Activated CD4-positive, alpha-beta T cell treated with anti-CD3 and anti-CD28 coated beads, Interleukin-2, Interleukin-6, amounts not matched to agents 100 ng/mL and 50 ng/mL, durations not matched to agents 16 hours and 8 hours (primary cell): ENCODE data around the gene CYP24A1.

Source experiments
- DNase-seq: peaks from one replicate; pipeline ENCODE4 v3.0.0-alpha.2; 2020

Gene CYP24A1

DNA sequence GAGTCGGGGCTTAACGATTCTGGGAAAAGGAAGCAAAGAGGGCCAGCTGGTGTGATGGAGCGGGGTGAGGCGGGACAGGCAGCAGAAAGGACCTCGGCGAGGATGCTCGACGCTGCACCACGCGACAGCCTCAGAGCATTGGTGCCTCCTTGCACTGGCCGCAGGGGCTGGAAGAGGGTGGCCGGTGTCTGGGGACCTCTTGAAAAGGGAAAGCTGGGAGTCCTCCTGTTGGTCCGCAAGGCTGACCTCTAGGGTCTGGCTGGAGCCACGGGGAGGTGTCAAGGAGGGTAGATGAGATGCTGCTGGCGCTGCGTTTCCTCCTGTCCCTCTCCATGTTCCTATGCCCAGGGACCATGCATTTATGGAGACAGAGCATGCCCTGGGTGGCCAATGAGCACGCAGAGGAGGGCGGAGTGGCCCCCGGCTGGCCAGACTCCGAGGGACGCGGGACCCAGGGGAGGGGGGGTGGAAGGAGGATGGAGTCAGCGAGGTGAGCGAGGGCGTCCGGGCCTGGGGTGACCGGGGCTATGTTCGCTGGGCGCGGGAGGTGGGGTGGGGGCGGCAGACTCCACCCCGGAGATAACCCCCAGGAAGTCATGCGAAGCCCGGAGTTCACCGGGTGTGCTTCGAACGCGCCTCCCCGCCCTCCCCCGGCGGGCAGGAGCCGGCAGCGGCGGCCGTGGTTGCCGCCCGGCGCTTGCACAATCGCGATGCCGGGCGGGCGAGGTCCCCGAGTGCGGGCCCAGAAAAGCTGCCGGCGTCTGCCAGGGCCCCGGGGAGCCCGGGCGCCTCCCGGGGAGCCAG, at the start of gene CYP24A1:
Gene CYP24A1 (minus strand): TSS at position 334 of the 804 bp plus-strand sequence. CDS start 407 bp downstream, outside the sequence.
- peak; percentile 12 for DNase-seq

DNA sequence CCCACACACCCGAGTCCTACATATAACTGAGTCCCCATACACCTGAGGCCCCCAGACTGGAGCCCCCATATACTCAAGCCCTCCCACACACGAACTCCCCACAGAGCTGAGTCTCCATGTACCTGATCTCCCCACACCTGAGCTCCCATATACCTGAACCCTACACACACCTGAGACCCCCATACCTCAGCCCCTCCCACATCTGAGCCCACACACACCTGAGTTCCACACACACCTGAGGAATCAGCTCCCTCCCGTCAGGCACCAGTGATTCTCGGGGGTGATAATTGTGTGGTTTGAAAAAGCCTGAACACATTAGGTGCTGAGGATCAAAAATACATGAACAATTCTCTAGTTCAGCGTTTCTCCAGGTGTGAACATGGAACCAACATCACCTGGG, 49.5 kb upstream of the CYP24A1 start:
- no peak for DNase-seq

DNA sequence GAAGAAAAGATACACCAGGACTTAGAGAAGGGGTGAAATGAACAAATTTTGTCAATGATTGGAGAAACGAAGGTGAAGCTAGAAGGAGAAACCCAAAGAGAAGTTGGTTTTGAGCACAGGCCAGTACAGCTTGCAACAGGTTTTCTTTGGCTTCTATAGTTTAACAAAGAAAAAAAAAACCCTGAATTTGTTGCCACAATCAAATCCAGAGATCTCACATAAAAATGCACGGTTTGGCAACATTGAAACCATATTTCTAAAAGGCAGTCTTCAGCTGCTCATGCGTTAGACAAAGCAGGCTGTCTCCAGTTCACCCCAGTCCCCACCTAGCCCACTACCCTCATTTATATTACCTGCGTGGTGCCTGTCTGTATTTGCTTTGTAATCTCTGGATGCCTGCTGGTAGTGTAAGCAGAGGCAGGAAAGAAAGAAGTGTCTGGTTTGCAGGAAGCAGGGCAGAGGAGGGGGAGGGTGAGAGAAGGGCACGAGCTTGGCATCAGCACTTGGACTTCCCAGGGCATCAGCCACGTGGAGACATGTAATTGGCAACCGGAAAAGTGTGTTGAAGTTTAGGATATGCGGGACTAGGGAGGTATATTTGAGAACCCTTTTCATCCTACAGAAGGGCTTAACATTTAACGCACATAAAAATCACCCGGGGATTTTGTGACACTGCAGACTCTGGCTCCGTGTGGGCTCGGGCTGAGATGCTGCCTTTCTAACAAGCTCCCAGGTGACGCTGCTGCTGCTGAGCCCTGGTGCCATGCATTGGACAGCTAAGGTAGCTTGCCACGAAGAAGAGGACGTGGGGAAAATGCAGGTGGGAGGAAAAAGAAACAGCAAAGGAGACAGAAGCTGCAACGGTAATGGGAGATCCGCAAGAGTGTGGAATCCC, 48.5 kb upstream of the CYP24A1 start:
- DNase-seq: no peak

DNA sequence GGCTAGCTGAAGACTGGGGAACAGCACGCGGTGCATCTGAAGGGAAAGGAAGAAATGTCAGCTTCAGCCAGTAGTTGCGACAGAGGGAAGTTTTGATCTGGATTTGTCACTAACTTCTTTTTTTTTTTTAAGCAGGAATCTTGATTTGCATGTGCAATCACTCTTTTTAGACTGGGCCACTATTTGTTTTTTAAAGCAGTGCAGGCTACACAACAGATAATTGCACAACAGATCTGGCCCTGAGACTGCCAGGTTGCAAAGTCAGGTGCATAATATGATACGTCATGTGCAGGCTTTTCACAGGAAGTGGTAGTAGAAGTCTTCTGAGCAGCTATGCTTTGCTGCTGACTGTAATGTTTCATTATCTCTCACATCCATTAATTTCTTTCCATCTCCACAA, 47.6 kb upstream of the CYP24A1 start:
- peak; percentile 79 for DNase-seq

DNA sequence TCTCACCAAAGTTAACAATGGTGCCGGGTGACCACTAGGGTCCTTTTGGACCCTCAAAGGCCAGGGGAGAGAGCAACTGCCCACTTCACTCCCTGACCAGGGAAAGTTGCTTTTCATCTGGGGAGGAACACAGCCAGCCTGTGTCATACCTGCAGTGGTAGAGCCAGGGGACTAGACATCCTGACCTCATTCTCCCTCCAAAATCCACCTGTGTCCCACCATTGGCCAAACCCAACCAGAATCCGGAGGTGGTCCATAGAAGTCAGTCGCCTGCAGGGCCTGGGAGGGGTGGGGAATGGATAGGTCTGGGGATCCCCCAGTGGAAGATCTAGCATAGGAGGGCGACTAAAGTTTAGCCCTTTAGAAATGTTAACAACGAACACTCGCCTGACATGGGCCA, 46.9 kb upstream of the CYP24A1 start:
- no peak for DNase-seq

DNA sequence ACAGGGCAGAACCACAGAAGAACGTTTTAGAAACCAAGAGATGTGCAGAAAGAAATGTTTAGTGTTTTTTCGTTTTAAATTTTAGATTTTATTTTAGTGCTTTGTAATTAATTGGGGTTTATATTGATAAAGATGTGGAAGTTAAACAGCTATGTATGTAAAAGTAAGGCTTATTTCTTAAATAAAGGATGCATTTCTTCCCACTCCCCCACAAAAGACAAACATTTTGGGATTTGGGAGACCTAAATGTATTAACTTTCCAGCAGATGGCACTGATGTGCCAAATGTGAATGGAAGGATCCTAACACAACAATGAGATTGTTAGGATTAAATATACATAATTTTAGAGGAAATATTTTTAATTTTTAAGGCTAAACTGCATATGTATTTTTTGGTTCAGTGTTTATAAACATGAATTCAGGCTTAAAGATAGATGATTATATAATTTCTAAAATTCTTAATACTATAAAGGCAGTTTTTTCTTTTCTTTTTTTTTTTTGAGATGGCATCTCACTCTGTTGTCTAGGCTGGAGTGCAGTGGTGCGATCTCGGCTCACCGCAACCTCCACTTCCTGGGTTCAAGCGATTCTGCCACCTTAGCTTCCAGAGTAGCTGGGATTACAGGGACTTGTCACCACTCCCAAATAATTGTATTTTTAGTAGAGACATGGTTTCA, 46.1 kb upstream of the CYP24A1 start:
- peak; percentile 31 for DNase-seq

DNA sequence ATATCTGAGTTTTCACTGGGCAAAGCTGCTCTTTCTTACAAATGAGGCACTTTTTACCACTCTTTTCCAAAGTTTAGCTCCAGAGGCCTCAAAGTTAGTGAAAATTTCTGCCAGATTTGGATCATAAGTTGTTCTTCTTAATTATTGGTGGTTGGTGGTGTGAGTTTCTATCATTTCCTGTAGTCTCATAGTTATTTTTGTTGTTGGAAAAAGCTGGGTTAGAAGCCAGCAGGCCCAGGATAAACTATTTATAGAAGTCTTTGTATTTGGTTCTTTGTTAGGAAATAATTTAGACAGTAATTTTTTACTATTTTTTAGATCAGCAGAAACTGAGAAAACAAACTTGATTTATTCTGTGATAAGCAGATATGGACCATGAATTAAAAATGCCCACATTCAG, 44.7 kb upstream of the CYP24A1 start:
- no peak for DNase-seq

DNA sequence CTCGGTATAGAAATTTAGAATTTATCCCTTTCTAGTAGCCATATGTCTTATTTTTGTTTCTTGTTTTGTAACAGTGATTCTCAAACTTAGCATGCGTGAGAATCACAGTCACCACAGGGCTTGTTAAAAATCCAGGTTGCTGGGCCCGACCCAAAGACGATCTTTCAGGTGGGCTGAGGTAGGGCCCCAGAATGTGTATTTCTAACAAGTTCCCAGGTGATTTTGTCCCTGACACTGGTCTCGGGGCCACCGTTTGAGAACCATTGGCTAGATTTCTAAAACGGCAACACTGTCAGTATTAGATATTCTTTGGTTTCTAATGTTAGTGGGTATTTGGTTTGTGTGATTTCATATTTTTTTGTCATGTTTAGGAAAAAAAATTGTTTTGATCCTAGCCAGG, 44.0 kb upstream of the CYP24A1 start:
- no peak for DNase-seq

DNA sequence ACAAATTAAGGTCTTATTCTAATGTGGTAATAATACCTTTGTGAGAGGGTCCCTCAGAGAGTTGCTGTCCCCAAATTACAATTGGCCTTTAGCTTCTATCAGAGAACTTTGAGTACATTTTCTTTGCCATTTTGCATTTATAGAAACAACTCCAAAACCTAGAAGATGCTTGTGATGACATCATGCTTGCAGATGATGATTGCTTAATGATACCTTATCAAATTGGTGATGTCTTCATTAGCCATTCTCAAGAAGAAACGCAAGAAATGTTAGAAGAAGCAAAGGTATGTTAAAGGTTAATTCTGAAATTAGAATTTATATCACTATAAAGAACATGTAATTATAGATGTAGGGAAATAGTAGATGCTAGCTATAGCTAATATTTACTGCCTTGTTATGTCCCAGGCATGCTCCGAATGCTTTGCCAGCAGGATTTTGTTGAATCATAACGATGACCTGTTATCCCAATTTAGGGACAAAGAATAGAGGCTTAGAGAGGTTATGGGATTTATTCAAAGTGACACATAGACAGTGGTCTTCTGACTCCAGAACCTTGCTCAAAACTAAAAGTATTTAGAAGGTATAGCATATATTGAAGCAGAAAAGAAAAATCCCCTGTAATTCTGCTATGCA, 41.5 kb upstream of the CYP24A1 start:
- no peak for DNase-seq

DNA sequence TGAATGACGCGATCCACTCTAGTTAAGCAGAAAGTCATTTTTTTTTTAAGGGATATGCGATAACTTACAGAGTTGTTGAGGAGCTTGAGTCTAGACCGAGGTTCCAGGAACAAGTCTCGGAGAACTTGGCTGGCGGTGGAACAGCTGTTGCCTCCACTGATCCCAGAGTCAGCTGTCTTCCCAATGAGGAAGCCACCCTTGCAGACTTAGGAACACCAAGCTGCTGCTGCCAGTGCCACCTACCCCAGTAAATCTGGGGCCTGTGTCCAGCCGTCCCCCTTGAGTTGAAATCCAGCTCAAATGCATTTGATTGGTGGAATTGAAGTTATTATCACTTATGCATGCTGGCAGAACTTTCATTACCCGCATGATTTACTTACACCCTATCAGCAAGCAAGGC, 40.8 kb upstream of the CYP24A1 start:
- DNase-seq: no peak

DNA sequence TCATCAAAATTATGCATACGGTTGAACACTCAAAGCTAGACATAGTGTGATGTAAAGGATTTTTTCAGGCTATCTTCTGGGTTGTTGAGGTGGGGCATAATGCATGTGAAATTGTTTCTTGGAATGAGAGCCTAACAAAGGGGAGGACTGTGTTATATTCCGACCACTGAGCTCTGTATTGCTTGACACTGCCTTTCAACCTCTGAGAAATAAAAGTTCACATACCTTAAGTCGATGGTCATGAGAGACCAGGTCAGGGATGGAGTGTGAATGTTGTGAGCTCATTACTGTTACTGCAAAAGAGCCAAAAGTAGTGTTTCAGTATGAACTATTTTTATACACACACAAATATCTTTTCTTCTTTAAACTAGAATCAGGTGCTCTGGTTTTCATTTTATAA, 39.1 kb upstream of the CYP24A1 start:
- no peak for DNase-seq

DNA sequence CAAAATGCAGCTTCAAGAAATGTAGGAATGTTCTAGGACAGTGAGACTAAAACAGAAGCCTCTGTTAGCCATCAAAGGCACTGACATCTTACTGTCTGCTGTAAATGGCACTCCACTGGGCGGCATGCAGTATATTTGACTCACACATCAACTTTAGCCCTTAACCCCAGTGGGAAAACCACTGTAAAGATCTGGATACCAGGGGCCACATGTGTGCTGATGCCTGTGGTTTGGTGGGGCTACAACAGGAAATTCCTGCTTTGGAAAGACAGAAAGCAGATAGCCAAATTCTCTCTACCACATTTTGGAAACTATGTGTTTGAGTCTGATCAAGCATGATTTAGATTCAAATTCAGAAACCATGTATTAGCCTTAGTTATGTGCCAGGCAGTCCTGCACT, 38.4 kb upstream of the CYP24A1 start:
- no peak for DNase-seq

DNA sequence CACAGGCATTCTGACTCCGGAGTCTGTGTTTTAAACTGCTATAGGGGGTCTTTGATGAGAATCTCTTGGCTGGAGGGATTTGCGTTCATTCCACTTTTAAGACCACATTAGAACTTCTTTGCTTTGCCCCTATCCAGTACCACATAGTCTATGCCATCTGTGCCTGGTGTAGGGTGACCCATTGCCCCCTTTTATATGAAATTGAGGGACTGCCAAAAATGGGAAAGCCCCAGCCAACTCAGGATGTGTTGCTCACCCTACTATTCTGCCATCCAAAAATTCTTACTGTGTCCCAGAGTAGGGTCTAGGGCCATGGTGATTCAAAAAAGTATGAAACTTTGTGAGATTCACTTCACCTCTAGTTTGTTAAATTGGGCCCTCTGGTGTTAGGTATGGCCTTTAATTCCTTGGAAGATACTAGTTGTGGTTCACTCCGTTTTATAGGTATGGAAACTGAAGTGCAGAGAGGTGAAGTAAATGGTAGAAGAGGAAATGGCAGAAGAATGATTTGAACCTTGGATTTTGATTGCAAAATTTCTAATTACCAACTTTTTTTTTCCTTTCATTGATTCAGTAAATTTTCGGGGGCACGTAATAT, 35.5 kb upstream of the CYP24A1 start:
- no peak for DNase-seq

DNA sequence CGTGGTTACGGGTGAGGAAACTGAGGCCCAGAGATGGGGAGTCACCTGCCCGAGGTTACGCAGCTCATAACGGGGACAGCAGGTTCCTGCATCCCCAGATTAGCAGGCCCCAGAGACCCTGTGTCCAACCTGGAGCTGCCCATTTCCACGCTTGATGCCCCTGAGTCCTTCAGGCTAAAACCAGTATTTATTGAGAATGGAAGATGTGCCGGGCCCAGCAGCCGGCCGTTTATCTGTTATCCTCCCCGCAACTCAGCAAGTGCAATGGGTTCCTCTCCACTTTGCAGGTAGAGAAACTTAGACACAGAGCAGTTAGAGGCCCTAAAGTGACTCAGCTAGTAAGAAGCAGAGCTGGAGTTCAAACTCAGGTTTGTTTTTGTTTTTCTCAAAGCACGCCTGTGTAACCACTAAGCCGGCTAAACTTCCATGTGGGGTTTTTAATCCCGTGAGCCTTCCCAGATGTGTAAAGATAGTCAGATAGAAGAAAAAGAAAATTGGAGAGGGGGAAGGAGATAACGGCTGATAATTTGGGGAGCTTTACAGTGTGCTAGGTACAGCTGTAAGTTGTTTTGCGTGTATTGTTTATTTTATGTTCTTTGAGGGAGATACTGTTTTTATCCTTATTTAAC, 34.9 kb upstream of the CYP24A1 start:
- DNase-seq: peak; percentile 24

DNA sequence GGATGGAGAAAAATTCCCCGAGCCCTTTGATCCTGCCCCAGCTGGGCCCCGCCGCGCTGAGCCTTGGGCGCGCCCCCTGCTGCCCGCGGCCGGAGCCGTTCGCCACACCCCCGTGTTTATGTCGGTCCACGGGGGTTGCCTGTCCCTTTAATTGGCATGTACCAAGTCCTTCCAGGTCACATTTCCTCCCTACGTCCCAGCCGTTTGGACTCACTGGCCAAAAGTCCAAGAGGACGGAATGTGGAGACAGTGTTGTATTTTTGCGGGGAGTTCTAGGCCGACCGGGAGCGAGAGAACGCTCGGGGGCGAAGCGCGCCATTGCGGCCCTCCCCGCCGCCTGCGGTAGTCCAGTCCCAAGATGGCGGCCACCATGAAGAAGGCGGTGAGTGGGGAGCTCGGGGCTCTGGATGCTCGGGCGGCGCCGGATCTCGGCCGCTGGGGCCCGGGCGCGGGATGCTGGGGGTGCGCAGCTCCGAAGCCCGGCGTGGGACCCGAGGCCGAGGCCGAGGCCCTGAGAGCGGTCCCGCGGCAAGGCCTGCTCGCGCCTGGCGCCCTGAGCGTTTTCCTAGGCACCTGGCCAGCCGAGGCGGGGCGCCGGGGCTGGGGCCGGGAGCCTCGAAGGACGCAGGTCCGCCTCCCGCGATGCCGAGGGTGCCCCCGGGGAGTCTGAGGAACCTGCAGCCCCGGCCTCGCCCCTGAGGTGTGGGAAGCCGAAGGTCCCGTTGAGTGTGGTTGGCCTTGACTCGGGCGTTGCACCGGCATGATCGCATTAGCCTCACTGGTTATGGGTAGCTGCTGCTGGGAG, 34.2 kb upstream of the CYP24A1 start, which contains the start of gene PFDN4:
Gene PFDN4 (plus strand): TSS at position 345 of the 805 bp plus-strand sequence. CDS start 14 bp downstream, at position 359.
- peak; percentile 89 for DNase-seq

DNA sequence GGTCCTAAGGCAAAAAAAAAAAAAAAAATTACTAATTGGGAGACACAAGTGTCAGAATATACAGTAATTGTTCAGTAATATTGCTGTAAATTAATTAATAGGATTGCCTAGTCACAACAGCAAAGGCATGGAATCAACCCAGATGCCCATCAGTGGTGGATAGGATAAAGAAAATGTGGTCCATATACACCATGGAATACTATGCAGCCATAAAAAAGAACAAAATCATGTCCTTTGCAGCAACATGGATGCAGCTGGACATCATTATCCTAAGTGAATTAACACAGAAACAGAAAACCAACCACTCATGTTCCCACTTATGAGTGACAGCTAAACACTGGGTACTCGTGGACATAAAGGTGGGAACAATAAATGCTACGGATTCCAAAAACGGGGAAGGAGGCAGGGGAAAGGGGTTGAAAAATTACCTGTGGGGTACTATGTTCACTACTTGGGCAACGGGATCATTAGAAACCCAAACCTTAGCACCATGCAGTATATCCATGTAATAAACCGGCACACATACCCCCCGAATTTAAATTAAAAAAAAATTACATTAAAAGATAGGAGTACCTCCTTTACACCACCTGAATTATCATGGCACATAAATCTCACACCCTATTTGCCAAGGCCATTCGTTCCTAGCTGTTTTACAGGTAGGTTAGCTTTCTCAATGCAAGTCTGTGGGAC, 33.4 kb upstream of the CYP24A1 start:
- no peak for DNase-seq

DNA sequence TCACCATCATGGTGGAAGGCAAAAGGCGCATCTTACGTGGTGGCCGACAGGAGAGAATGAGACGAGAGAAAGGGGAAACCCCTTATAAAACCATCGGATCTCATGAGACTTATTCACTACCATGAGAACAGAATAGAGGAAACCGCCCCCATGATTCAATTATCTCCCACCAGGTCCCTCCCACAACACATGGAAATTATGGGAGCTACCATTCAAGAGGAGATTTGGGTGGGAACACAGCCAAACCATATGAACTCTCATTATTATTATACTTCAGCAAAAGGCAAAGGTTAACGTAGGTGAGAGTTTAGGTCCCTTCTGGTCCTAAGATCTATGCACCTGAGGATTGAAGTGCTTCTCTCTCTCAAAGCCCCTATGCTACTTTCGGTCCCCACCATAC, 31.7 kb upstream of the CYP24A1 start:
- no peak for DNase-seq

DNA sequence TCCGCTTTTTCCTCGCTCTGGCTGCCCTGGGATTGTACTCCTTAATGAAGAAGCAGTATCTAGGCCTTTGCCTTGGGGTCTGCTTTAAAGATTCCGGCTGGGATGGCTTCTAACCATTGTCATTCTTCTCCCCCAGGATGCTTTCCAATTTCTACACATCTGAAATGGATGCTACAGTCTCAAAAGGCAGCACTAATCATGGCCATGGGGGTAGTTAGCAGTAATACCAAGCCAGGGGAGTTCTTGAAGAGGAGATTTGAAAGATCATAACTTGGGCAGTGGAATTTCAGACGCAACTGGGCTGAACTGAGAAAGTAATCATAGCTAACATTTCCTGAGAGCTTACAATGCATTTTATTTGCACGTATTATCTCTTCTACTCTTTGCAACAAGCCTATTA, 30.7 kb upstream of the CYP24A1 start:
- DNase-seq: no peak

DNA sequence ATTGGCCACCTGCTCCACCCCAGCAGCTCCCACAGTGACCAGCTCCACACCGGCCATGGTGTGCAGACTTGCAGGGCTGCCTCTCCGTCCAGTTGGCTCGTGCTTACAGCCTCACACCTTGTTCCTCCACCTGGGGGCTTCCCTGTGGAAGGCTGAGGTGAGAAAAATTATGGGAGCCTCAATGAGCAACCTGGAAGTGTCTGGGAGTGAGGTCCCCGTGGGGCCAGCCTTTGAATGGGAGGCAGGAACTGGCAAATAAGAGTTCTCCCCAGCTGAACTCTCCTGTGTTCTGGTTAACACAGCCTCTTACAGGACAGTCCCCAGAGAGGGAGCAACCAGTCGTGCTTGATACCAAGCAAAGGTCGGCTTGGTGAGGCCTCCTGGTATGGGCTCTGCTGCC, 30.3 kb upstream of the CYP24A1 start:
- DNase-seq: no peak

DNA sequence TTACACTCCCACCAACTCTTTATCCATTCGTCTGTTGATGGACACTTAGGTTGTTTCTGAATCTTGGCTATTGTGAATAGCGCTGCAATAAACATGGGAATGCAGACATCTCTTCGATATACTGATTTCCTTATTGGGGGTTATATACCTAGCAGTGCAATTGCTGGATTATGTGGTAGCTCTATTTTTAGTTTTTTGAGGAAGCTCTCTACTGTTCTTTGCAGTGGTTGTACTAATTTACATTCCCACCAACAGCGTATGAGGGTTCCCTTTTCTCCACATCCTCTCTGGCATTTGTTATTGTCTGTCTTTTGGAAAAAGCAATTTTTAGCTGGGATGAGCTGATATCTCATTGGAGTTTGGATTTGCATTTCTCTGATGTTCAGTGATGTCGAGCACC, 29.5 kb upstream of the CYP24A1 start:
- DNase-seq: no peak
